IPS-11a (cell line): Measurements from ENCODE around the gene MEIS1.
"Not testable (repeated sequence)": the region's sequence is repeated elsewhere in the genome, so short reads cannot be mapped to it uniquely, and the experiment has no call there.

Source experiments
- H3K4me3 ChIP-seq: one replicate; pipeline ENCODE4 v1.5.1; 2013; ENCODE audit warnings: low read depth, low read length, control low read depth

Gene MEIS1

GRCh38 chr2:66464930-66465637 is 30.2 kb downstream of the MEIS1 start:
- no peak overlapping the region for H3K4me3 ChIP-seq

GRCh38 chr2:66466433-66466832 is 31.5 kb downstream of the MEIS1 start:
- no peak overlapping the region for H3K4me3 ChIP-seq

- H3K4me3 ChIP-seq = no peak overlapping the region
Measured at GRCh38 chr2:66467718-66468117, 32.8 kb downstream of the MEIS1 start.

- H3K4me3 ChIP-seq = no peak overlapping the region
Measured at GRCh38 chr2:66469214-66469902, 34.4 kb downstream of the MEIS1 start.

- H3K4me3 ChIP-seq = no peak overlapping the region
Measured at GRCh38 chr2:66470199-66470598, 35.3 kb downstream of the MEIS1 start.

- H3K4me3 ChIP-seq = no peak overlapping the region
Measured at GRCh38 chr2:66472225-66472843, 37.4 kb downstream of the MEIS1 start.

GRCh38 chr2:66477135-66477842 is 42.4 kb downstream of the MEIS1 start:
- no peak overlapping the region for H3K4me3 ChIP-seq

GRCh38 chr2:66478299-66478698 is 43.4 kb downstream of the MEIS1 start:
- H3K4me3 ChIP-seq = no peak overlapping the region

GRCh38 chr2:66478731-66479316 is 43.9 kb downstream of the MEIS1 start:
- H3K4me3 ChIP-seq = no peak overlapping the region

GRCh38 chr2:66481100-66481549 is 46.2 kb downstream of the MEIS1 start:
- no peak overlapping the region for H3K4me3 ChIP-seq

- H3K4me3 ChIP-seq = not testable (repeated sequence)
Measured at GRCh38 chr2:66485252-66485651, 50.3 kb downstream of the MEIS1 start.

GRCh38 chr2:66488946-66489345 is 54.0 kb downstream of the MEIS1 start:
- H3K4me3 ChIP-seq = no peak overlapping the region

GRCh38 chr2:66489436-66489835 is 54.5 kb downstream of the MEIS1 start:
- no peak overlapping the region for H3K4me3 ChIP-seq

GRCh38 chr2:66490588-66491001 is 55.7 kb downstream of the MEIS1 start:
- H3K4me3 ChIP-seq = no peak overlapping the region

GRCh38 chr2:66494708-66495107 is 59.8 kb downstream of the MEIS1 start:
- H3K4me3 ChIP-seq = no peak overlapping the region

GRCh38 chr2:66495788-66496640 is 61.1 kb downstream of the MEIS1 start:
- H3K4me3 ChIP-seq = no peak overlapping the region

- no peak overlapping the region for H3K4me3 ChIP-seq
Measured at GRCh38 chr2:66496670-66497420, 61.9 kb downstream of the MEIS1 start.

- H3K4me3 ChIP-seq = no peak overlapping the region
Measured at GRCh38 chr2:66497431-66498288, 62.7 kb downstream of the MEIS1 start.
